Activated naive CD4-positive, alpha-beta T cell treated with anti-CD3 and anti-CD28 coated beads, Interleukin-2, amount 50 U/mL, for 72 hours (primary cell): Measurements from ENCODE around the gene CD4. TPM values are rescaled to one million over a fixed set of nuclear protein-coding genes. Genes with fewer than 3 reads are reported as not detected.

Experiments used
- ATAC-seq, 2 donors: fragments of 150-1000 bp; cut with Tn5 transposase; 2 replicates each; pipeline ENCODE4 v1.10.0; 2021; ENCODE audit warnings: mild to moderate bottlenecking in 2 of 2, moderate library complexity in 2 of 2
- DNase-seq, 2 donors: peaks; one replicate each; pipeline ENCODE4 v3.0.0; 2021 to 2022; ENCODE audit warnings: low spot score in 2 of 2
- H3K27ac Mint-ChIP-seq, 2 donors: one replicate each; pipeline ENCODE4 v1.8.0; 2022; ENCODE audit warnings: mild to moderate bottlenecking in 2 of 2, mixed read lengths in 2 of 2
- H3K36me3 Mint-ChIP-seq, 2 donors: one replicate each; pipeline ENCODE4 v1.8.0; 2022; ENCODE audit warnings: mixed read lengths in 2 of 2
- H3K9me3 Mint-ChIP-seq, 2 donors: one replicate each; pipeline ENCODE4 v1.8.0; 2022; ENCODE audit warnings: mixed read lengths in 2 of 2
- total RNA-seq, 2 donors: library from RNA; stranded (reverse); gene quantifications; one replicate each; pipeline ENCODE4 v1.2.3, GENCODE V29; 2022

The CD4 gene
- total RNA-seq, 2 donors from 2014 or later, result 165 to 244 TPM

GRCh38 chr12:6817662-6818157 is 28.4 kb downstream of the CD4 start:
- ATAC-seq, result no peak
- DNase-seq, result no peak
- Mint-ChIP-seq H3K36me3 (peaks cover 8 to 22% of the 10 kb centered on the region in 2 donors), H3K9me3 (no peaks in the 10 kb centered on the region), H3K27ac (peak overlapping the region in 1 of 2 donors; percentile 2)

- Mint-ChIP-seq H3K36me3 (peaks cover 8 to 22% of the 10 kb centered on the region in 2 donors), H3K9me3 (no peaks in the 10 kb centered on the region), H3K27ac (no peak overlapping the region)
- ATAC-seq (no peak), DNase-seq (no peak)
These were observed 28.9 kb downstream of the CD4 start for GRCh38 chr12:6818222-6818621.

DNA sequence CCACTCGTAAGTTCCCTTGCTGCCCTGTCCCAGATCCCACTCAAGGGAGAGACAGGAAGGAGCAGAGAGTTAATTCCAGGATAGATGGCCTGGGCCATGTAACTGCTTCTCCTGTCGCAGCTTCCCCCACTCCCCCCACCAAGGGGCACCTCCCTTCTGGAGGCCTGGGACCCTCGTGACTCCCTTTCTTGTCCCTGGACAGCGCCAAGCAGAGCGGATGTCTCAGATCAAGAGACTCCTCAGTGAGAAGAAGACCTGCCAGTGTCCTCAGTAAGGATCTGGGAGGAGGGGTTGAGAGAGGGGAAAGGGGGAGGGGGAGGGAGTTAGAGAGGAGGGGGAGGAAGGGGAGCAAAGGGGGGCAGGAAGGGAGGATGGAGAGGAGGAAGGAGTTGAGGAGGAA is 29.3 kb downstream of the CD4 start:
- Mint-ChIP-seq H3K36me3 (peaks cover 8 to 22% of the 10 kb centered on the region in 2 donors), H3K27ac (no peak overlapping the region), H3K9me3 (no peaks in the 10 kb centered on the region)
- DNase-seq, result no peak
- ATAC-seq, result no peak

DNA sequence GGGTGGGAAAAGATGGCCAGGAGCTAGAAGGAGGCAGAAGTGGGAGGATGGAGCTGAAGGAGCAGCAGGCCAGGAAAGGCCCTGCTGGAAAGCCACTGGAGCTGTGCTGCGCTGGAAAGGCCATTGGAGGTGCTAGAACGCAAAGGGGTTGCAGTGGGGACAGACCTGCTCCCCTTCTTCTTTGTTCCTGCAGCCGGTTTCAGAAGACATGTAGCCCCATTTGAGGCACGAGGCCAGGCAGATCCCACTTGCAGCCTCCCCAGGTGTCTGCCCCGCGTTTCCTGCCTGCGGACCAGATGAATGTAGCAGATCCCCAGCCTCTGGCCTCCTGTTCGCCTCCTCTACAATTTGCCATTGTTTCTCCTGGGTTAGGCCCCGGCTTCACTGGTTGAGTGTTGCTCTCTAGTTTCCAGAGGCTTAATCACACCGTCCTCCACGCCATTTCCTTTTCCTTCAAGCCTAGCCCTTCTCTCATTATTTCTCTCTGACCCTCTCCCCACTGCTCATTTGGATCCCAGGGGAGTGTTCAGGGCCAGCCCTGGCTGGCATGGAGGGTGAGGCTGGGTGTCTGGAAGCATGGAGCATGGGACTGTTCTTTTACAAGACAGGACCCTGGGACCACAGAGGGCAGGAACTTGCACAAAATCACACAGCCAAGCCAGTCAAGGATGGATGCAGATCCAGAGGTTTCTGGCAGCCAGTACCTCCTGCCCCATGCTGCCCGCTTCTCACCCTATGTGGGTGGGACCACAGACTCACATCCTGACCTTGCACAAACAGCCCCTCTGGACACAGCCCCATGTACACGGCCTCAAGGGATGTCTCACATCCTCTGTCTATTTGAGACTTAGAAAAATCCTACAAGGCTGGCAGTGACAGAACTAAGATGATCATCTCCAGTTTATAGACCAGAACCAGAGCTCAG is 30.0 kb downstream of the CD4 start:
- no peak for ATAC-seq

DNA sequence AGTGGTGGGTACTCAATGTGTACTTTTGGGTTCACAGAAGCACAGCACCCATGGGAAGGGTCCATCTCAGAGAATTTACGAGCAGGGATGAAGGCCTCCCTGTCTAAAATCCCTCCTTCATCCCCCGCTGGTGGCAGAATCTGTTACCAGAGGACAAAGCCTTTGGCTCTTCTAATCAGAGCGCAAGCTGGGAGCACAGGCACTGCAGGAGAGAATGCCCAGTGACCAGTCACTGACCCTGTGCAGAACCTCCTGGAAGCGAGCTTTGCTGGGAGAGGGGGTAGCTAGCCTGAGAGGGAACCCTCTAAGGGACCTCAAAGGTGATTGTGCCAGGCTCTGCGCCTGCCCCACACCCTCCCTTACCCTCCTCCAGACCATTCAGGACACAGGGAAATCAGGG is 30.8 kb downstream of the CD4 start:
- H3K36me3 Mint-ChIP-seq, result peaks cover 8 to 22% of the 10 kb centered on the region in 2 donors

More for the DNA sequence above, 30.0 kb downstream of the CD4 start:
- no peaks in the 10 kb centered on the region for H3K9me3 Mint-ChIP-seq
- DNase-seq, result no peak
- peaks cover 8 to 22% of the 10 kb centered on the region in 2 donors for H3K36me3 Mint-ChIP-seq
- H3K27ac Mint-ChIP-seq, result peak overlapping the region in 1 of 2 donors; percentile 67

GRCh38 chr12:6821591-6822425 is 32.5 kb downstream of the CD4 start, which contains the start of gene GPR162:
TSS of gene GPR162 (plus strand) at chr12:6821821. CDS start at chr12:6823899, 2,078 bp downstream.
- Mint-ChIP-seq H3K9me3 (no peaks in the 10 kb centered on the region), H3K36me3 (peaks cover 8 to 18% of the 10 kb centered on the region in 2 donors), H3K27ac (peak within 1 kb of the TSS in 1 of 2 donors; percentile 91)
- no peak for ATAC-seq
- no peak for DNase-seq

More for the DNA sequence above, 30.8 kb downstream of the CD4 start:
- no peak for DNase-seq
- H3K9me3 Mint-ChIP-seq, result no peaks in the 10 kb centered on the region
- no peak overlapping the region for H3K27ac Mint-ChIP-seq
- ATAC-seq, result no peak

DNA sequence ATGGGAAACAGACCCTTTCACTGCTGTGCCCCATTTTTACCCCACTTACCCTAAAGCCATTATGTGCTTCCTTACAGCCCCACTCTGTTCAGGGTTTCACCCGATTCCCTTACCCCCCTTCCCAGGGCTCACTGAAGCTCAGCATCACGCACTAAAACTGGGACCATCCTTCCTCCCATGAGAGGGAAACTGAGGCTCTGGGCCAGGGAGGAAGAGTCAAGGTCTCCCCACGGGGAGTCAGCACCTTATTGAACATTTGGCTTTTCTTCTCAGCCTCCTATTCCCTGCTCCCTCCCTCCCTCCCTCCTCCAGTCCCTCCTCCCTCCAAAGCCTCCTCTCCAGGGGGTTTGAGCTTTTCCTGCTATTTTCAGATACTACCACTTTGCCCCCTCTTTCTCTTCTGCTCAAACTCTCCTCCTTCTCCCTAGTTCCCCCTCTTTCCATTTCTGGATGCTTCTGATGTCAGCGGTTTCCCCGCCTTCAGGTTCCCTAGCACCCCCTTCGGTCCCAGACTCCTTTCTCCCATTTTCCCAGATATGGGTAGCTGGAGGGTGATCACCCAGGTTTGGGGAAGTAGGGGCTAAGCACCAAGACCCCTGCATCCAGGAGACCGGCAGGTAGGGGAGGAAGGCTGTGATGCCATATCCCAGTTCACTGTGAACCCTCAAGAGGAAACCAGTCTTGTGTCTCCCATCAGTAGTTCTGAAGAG is 33.3 kb downstream of the CD4 start:
- no peak overlapping the region for H3K27ac Mint-ChIP-seq
- DNase-seq, result no peak
- peaks cover 5 to 11% of the 10 kb centered on the region in 2 donors for H3K36me3 Mint-ChIP-seq
- no peak for ATAC-seq
- no peaks in the 10 kb centered on the region for H3K9me3 Mint-ChIP-seq

- Mint-ChIP-seq H3K27ac (no peak overlapping the region), H3K9me3 (no peaks in the 10 kb centered on the region), H3K36me3 (peaks cover 0 to 2% of the 10 kb centered on the region in 2 donors)
- no peak for DNase-seq
- no peak for ATAC-seq
These were observed 34.1 kb downstream of the CD4 start for GRCh38 chr12:6823182-6824084.

DNA sequence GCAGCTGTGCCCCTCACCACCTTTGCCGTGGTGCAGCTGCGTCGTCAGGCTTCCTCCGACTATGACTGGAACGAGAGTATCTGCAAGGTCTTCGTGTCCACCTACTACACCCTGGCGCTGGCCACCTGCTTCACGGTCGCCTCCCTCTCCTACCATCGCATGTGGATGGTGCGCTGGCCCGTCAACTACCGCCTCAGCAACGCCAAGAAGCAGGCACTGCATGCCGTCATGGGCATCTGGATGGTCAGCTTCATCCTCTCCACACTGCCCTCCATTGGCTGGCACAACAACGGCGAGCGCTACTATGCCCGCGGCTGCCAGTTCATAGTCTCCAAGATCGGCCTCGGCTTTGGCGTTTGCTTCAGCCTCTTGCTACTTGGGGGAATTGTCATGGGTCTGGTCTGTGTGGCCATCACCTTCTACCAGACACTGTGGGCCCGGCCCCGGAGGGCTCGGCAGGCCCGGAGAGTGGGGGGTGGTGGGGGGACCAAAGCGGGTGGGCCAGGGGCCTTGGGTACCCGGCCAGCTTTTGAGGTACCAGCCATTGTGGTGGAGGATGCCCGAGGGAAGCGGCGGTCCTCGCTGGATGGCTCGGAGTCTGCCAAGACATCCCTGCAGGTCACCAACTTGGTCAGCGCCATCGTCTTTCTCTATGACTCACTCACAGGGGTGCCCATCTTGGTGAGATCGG is 34.9 kb downstream of the CD4 start:
- H3K36me3 Mint-ChIP-seq, result no peaks in the 10 kb centered on the region
- ATAC-seq, result no peak
- DNase-seq, result peak in 1 of 2 donors; percentile 52
- no peak overlapping the region for H3K27ac Mint-ChIP-seq
- H3K9me3 Mint-ChIP-seq, result no peaks in the 10 kb centered on the region

DNA sequence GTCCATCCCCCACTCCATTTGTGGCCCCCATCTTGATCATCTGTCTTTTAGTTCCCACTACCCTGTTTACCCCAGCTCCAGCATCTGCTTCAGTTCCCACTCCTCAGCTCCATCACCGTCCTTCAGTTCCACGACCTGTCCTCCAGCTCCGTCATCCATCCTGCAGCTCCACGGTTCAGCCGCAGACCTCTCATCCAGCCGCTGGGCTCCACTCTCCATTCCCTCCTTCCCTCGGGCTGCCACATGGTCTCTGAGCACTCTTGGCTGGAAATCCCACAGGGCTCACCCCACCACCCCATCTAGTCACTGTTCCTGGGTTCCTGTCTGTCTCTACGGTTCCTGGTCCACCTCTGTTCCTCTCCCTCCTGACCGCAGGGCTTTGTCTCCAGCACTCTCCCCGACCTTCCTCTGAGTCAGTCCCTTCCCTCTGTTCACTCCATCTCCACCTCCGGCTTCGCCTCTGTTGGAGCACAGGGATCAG is 35.6 kb downstream of the CD4 start:
- ATAC-seq (no peak), DNase-seq (peak in 1 of 2 donors; percentile 51)
- Mint-ChIP-seq H3K9me3 (no peaks in the 10 kb centered on the region), H3K27ac (no peak overlapping the region), H3K36me3 (no peaks in the 10 kb centered on the region)

DNA sequence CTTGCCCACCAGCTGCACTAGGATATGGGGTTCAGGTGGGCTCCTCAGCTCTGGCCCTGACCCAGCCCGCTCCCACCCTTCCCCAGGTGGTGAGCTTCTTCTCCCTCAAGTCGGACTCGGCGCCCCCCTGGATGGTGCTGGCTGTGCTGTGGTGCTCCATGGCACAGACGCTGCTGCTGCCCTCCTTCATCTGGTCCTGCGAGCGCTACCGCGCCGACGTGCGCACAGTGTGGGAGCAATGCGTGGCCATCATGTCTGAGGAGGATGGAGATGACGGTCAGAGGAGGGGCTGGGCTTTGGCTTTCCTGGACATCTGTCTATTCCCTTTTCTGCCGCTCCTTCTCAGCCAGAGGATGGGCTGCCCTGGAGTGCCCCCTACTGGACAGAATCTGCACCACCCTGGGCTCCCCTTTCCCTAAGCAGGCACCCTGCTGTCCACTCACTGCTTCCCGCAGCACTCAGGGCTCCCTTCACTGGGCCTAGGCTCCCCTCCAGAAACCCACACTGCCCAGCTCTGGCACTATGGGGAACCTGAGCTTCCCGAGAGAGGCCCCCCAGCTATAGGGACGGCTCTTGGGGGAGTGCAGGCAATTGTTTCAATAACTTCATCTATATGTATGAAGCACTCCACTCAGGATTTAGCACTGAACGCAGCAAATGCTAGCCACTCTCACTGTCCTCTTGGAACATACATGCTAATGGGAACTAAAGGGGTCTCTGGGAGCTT is 36.2 kb downstream of the CD4 start:
- no peaks in the 10 kb centered on the region for H3K9me3 Mint-ChIP-seq
- no peak overlapping the region for H3K27ac Mint-ChIP-seq
- no peaks in the 10 kb centered on the region for H3K36me3 Mint-ChIP-seq
- peak; percentile 74 to 82 for ATAC-seq
- DNase-seq, result peak; percentile 87 to 91

DNA sequence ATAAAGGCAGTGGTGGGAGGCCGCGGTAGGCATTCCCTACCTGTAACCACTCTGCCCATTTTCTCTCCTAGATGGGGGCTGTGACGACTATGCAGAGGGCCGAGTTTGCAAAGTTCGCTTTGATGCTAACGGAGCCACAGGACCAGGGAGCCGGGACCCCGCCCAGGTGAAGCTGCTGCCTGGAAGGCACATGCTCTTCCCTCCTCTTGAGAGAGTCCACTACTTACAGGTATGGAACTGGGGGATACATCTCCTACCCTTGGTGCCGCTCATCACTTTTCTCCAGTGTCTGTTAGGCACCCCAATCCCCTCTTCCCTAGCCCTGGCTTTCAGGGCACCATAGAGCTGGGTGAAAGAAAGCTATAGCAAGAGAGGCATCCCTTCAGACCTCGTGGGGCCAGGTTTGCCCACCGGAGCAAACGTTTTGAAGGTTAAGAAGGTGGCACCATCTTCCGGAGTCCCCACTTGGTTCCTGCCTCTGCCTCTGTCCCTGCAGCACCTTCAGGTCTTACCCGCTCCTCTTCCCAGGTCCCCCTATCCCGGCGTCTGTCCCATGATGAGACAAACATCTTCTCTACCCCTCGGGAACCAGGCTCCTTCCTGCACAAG is 36.9 kb downstream of the CD4 start:
- Mint-ChIP-seq H3K27ac (no peak overlapping the region), H3K9me3 (no peaks in the 10 kb centered on the region)

GRCh38 chr12:6826734-6827436 is 37.6 kb downstream of the CD4 start:
- no peaks in the 10 kb centered on the region for H3K36me3 Mint-ChIP-seq
- no peaks in the 10 kb centered on the region for H3K9me3 Mint-ChIP-seq
- no peak overlapping the region for H3K27ac Mint-ChIP-seq
- DNase-seq, result peak in 1 of 2 donors; percentile 54
- ATAC-seq, result no peak

More for the DNA sequence above, 36.9 kb downstream of the CD4 start:
- DNase-seq, result no peak
- ATAC-seq, result no peak
- no peaks in the 10 kb centered on the region for H3K36me3 Mint-ChIP-seq
